ENCODE measurements around the gene PTGFRN.

DNA sequence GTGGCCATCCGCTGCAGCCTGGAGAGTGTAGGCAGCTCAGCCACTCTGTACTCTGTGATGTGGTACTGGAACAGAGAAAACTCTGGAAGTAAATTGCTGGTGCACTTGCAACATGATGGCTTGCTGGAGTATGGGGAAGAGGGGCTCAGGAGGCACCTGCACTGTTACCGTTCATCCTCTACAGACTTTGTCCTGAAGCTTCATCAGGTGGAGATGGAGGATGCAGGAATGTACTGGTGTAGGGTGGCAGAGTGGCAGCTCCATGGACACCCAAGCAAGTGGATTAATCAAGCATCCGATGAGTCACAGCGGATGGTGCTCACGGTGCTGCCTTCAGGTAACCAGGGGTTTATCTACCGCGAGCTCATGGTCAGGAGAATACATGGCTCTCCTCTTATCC, 115.9 kb downstream of the PTGFRN start:
- TF ChIP-seq POLR2AphosphoS5 (IDR thresholded peaks at IDR 0.05; ENCODE audit: low read depth, low read length), result no peak
- TF ChIP-seq, protein P1, sequence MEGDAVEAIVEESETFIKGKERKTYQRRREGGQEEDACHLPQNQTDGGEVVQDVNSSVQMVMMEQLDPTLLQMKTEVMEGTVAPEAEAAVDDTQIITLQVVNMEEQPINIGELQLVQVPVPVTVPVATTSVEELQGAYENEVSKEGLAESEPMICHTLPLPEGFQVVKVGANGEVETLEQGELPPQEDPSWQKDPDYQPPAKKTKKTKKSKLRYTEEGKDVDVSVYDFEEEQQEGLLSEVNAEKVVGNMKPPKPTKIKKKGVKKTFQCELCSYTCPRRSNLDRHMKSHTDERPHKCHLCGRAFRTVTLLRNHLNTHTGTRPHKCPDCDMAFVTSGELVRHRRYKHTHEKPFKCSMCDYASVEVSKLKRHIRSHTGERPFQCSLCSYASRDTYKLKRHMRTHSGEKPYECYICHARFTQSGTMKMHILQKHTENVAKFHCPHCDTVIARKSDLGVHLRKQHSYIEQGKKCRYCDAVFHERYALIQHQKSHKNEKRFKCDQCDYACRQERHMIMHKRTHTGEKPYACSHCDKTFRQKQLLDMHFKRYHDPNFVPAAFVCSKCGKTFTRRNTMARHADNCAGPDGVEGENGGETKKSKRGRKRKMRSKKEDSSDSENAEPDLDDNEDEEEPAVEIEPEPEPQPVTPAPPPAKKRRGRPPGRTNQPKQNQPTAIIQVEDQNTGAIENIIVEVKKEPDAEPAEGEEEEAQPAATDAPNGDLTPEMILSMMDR (IDR thresholded peaks at IDR 0.05 in 2 of 3, conservative IDR thresholded peaks at IDR 0.05 in 1 of 3; ENCODE audit: borderline replicate concordance in 1 of 3, insufficient read depth in 1 of 3, low read depth in 2 of 3, low read length in 2 of 3), result no peak
- TF ChIP-seq, protein P2, sequence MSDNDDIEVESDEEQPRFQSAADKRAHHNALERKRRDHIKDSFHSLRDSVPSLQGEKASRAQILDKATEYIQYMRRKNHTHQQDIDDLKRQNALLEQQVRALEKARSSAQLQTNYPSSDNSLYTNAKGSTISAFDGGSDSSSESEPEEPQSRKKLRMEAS (IDR thresholded peaks at IDR 0.05), result no peak
- TF ChIP-seq POLR2A (IDR thresholded peaks at IDR 0.05; ENCODE audit: borderline replicate concordance, extremely low read depth, insufficient read depth, insufficient read length), result no peak
- TF ChIP-seq, protein P3, sequence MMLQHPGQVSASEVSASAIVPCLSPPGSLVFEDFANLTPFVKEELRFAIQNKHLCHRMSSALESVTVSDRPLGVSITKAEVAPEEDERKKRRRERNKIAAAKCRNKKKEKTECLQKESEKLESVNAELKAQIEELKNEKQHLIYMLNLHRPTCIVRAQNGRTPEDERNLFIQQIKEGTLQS (IDR thresholded peaks at IDR 0.05), result no peak
- TF ChIP-seq ELF1 (IDR thresholded peaks at IDR 0.05; ENCODE audit: borderline replicate concordance, low read depth), result no peak
- no peak for TF ChIP-seq EZH2 (IDR thresholded peaks at IDR 0.05)
- TF ChIP-seq JUND (IDR thresholded peaks at IDR 0.05), result no peak
- TF ChIP-seq SIN3A (IDR thresholded peaks at IDR 0.05; ENCODE audit: low read depth), result no peak
- TF ChIP-seq SP1 (IDR thresholded peaks at IDR 0.05; ENCODE audit: low read depth), result no peak

Data from HCT116 (cell line).